ENCODE results near the gene F2RL2.

Gene F2RL2

GRCh38 chr5:76642390-76643040, 19.3 kb upstream of the F2RL2 start:
- TF ChIP-seq ZFX (IDR thresholded peaks at IDR 0.05): no peak
- no peak for TF ChIP-seq CTCF (conservative IDR thresholded peaks at IDR 0.05)

GRCh38 chr5:76641514-76642120, 18.4 kb upstream of the F2RL2 start:
- TF ChIP-seq CTCF (conservative IDR thresholded peaks at IDR 0.05) (peak; percentile 88), ZFX (IDR thresholded peaks at IDR 0.05) (no peak)
- H3K27ac ChIP-seq: no peak overlapping the region

More at GRCh38 chr5:76642390-76643040, 19.3 kb upstream of the F2RL2 start:
- no peak overlapping the region for H3K27ac ChIP-seq

DNA sequence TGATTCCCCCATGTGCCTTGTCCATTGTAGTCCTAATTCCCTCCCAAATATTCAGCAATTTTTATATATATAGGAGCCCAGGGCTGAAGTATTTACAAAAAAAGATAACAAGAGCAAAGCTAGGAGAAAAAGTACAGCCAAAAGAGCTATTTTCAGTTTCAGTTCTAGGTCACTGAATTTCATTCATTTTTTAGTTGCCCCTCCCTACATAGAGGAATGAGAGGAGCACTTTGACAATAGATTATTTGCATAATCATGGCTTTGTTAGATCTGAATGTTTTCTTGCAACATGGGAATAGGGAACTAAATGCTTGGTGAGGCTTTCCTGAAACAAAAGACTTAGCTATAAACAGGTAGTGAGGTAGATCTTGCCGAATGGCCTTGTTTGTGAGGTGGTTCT, 15.3 kb upstream of the F2RL2 start:
- no peak for TF ChIP-seq CTCF (conservative IDR thresholded peaks at IDR 0.05)
- TF ChIP-seq ZFX (IDR thresholded peaks at IDR 0.05): no peak
- H3K27ac ChIP-seq: no peak overlapping the region

DNA sequence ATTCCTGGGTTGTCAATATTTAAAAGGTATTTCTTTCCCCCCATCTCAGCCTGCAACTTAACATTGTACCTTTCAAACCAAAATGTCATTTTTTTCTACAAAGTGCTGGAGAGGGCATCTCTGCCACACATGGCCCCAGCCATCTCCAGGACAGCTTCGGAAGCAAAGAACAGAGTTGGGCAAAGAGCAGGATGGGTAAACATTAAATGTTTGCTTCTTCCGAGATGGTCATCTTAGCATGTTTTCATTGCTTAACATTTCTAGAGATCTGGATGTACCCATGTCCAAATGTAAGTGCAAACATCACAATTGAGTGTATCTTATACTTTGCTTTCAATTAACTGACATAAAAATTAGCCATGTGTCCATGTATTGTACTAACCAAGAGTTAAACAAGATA, 14.3 kb upstream of the F2RL2 start:
- TF ChIP-seq CTCF (conservative IDR thresholded peaks at IDR 0.05): no peak
- no peak for TF ChIP-seq ZFX (IDR thresholded peaks at IDR 0.05)
- no peak overlapping the region for H3K27ac ChIP-seq

- H3K27ac ChIP-seq: no peak overlapping the region
- no peak for TF ChIP-seq CTCF (conservative IDR thresholded peaks at IDR 0.05)
- no peak for TF ChIP-seq ZFX (IDR thresholded peaks at IDR 0.05)
Observed at GRCh38 chr5:76634661-76635060, 11.5 kb upstream of the F2RL2 start.

GRCh38 chr5:76626738-76627137, 3.5 kb upstream of the F2RL2 start:
- H3K27ac ChIP-seq: no peak overlapping the region
- TF ChIP-seq CTCF (conservative IDR thresholded peaks at IDR 0.05) (no peak), ZFX (IDR thresholded peaks at IDR 0.05) (no peak)

DNA sequence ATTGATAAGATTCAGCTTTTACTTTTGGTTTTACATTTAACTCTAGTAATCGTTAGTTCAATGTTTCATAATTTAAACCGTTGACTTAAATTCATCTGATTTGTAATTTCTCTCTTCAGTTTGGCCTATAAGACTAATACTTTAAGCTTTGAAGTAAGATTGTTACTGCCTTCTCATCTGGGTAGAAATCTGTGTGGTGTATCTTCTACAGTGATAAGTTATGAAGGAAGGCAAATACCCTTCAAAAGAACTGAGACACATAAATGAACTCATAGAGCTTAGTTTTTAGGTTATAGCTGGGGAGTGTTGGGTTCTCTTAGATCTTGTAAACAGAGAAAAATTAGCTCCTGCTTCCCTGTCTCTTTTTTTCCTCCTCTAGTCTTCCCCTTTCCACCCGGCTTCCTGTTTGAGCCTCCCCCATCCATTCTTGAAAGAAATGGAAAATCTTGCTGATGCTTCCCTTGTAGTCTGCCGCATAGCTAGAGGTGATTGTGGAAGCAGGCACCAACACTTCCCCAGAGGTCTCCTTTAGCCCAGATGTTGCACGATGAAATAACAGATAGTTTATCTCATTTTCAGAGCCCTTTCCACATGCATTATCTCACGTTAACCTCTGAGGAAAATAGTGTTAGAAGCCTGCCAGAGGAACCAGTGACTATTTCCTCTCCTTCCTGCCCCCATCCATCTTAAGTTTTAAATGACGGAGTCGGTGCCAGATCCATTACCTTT, 2.0 kb upstream of the F2RL2 start:
- H3K27ac ChIP-seq: no peak overlapping the region

More for the DNA sequence above, 2.0 kb upstream of the F2RL2 start:
- TF ChIP-seq CTCF (conservative IDR thresholded peaks at IDR 0.05): no peak
- no peak for TF ChIP-seq ZFX (IDR thresholded peaks at IDR 0.05)
